WTC11 (cell line): ENCODE measurements around the gene LRMDA. TPM values are rescaled to one million over a fixed set of nuclear protein-coding genes. Genes with fewer than 3 reads are reported as not detected.

Experiments used
- ATAC-seq: fragments of 200-7000 bp; cut with Tn5 transposase; 2 replicates; pipeline ENCODE4 v1.10.0; 2021; ENCODE audit warnings: mild to moderate bottlenecking, moderate library complexity
- CTCF ChIA-PET: fragments of 300-600 bp; sonication (Branson Sonifier 250); formaldehyde crosslinking; loops from one replicate; lab custom pipeline; 2021; ENCODE audit warnings: antibody characterized with exemption; lab: Charles Lee
- POLR2A ChIA-PET: fragments of 350-600 bp; sonication (Branson Sonifier 250); formaldehyde crosslinking; loops from one replicate; lab custom pipeline; 2021; ENCODE audit warnings: antibody characterized with exemption; lab: Charles Lee
- DNase-seq: peaks from one replicate; pipeline ENCODE4 v3.0.0; 2021; ENCODE audit warnings: low spot score
- H3K27ac Mint-ChIP-seq: 2 replicates; pipeline ENCODE4 v1.8.0; 2021; ENCODE audit warnings: mixed read lengths
- H3K27me3 Mint-ChIP-seq: 2 replicates; pipeline ENCODE4 v1.8.0; 2021; ENCODE audit warnings: low read depth, mild to moderate bottlenecking, moderate library complexity, mixed read lengths
- H3K36me3 Mint-ChIP-seq: 2 replicates; pipeline ENCODE4 v1.8.0; 2021; ENCODE audit warnings: mixed read lengths
- H3K4me1 Mint-ChIP-seq: 2 replicates; pipeline ENCODE4 v1.8.0; 2022; ENCODE audit warnings: mixed read lengths
- H3K4me3 Mint-ChIP-seq: 2 replicates; pipeline ENCODE4 v1.8.0; 2021; ENCODE audit warnings: mild to moderate bottlenecking, moderate library complexity, mixed read lengths
- H3K9me3 Mint-ChIP-seq: 2 replicates; pipeline ENCODE4 v1.8.0; 2021; ENCODE audit warnings: mixed read lengths
- ETV6 ChIP-seq: sonication (generic); formaldehyde crosslinking; IDR thresholded peaks from 2 replicates; pipeline ENCODE4 v1.8.1; 2022; ENCODE audit warnings: mild to moderate bottlenecking, missing genetic modification reagents
- FOXK1 ChIP-seq: sonication (generic); formaldehyde crosslinking; IDR thresholded peaks from 2 replicates; pipeline ENCODE4 v1.8.0; 2022; ENCODE audit warnings: mild to moderate bottlenecking, moderate library complexity, missing genetic modification reagents
- GRHL2 ChIP-seq: fragments of 250-450 bp; sonication (Bioruptor Pico); IDR thresholded peaks from 2 replicates; pipeline ENCODE4 v1.8.0; 2022; ENCODE audit warnings: mild to moderate bottlenecking, moderate library complexity; ENCODE audit not compliant: insufficient replicate concordance, severe bottlenecking
- GTF2I ChIP-seq: fragments of 250-450 bp; sonication (Bioruptor Pico); conservative IDR thresholded peaks from 2 replicates; pipeline ENCODE4 v1.4.0; 2021; ENCODE audit warnings: mild to moderate bottlenecking
- NR2C2 ChIP-seq: sonication (generic); formaldehyde crosslinking; IDR thresholded peaks from 2 replicates; pipeline ENCODE4 v1.8.0; 2022; ENCODE audit warnings: mild to moderate bottlenecking, missing genetic modification reagents
- PRRX2 ChIP-seq: fragments of 250-450 bp; sonication (Bioruptor Pico); IDR thresholded peaks from 2 replicates; pipeline ENCODE4 v1.8.0; 2021; ENCODE audit warnings: mild to moderate bottlenecking
- SMAD4 ChIP-seq: sonication (generic); formaldehyde crosslinking; IDR thresholded peaks from 2 replicates; pipeline ENCODE4 v1.8.0; 2022; ENCODE audit warnings: mild to moderate bottlenecking, missing genetic modification reagents
- SP1 ChIP-seq: sonication (generic); formaldehyde crosslinking; conservative IDR thresholded peaks from 2 replicates; pipeline ENCODE4 v1.8.1; 2022; ENCODE audit warnings: missing genetic modification reagents
- TEAD1 ChIP-seq: sonication (generic); formaldehyde crosslinking; IDR thresholded peaks from 2 replicates; pipeline ENCODE4 v1.8.0; 2022; ENCODE audit warnings: mild to moderate bottlenecking, missing genetic modification reagents
- TP53 ChIP-seq: sonication (generic); formaldehyde crosslinking; IDR thresholded peaks from 2 replicates; pipeline ENCODE4 v1.8.1; 2023; ENCODE audit warnings: mild to moderate bottlenecking, missing genetic modification reagents
- ZNF219 ChIP-seq: sonication (generic); formaldehyde crosslinking; IDR thresholded peaks from 2 replicates; pipeline ENCODE4 v1.8.0; 2023; ENCODE audit warnings: missing genetic modification reagents, mild to moderate bottlenecking, borderline replicate concordance
- ZNF317 ChIP-seq: sonication (generic); formaldehyde crosslinking; IDR thresholded peaks from 2 replicates; pipeline ENCODE4 v1.8.1; 2023; ENCODE audit warnings: low read depth, mild to moderate bottlenecking, moderate library complexity, missing genetic modification reagents, borderline replicate concordance
- total RNA-seq: library from RNA; stranded (reverse); gene quantifications from 3 replicates; pipeline ENCODE4 v1.2.3, GENCODE V29; 2021
- TF ChIP-seq, protein P1 (sequence below): fragments of 250-450 bp; sonication (Bioruptor Pico); IDR thresholded peaks from 2 replicates; pipeline ENCODE4 v1.9.0; 2021; ENCODE audit warnings: mild to moderate bottlenecking
- TF ChIP-seq, protein P2 (sequence below): sonication (generic); formaldehyde crosslinking; IDR thresholded peaks from 2 replicates; pipeline ENCODE4 v1.8.0; 2022; ENCODE audit warnings: mild to moderate bottlenecking, missing genetic modification reagents
- TF ChIP-seq, protein P3 (sequence below): sonication (generic); formaldehyde crosslinking; IDR thresholded peaks from 2 replicates; pipeline ENCODE4 v1.8.0; 2023; ENCODE audit warnings: mild to moderate bottlenecking, missing genetic modification reagents
- TF ChIP-seq, protein P4 (sequence below): sonication (generic); formaldehyde crosslinking; IDR thresholded peaks from 2 replicates; pipeline ENCODE4 v1.8.1; 2023; ENCODE audit warnings: mild to moderate bottlenecking, missing genetic modification reagents, moderate library complexity
- TF ChIP-seq, protein P5 (sequence below): fragments of 250-450 bp; sonication (Bioruptor Pico); IDR thresholded peaks from 2 replicates; pipeline ENCODE4 v1.9.0; 2021; ENCODE audit warnings: mild to moderate bottlenecking
- TF ChIP-seq, protein P6 (sequence below): sonication (generic); formaldehyde crosslinking; IDR thresholded peaks from 2 replicates; pipeline ENCODE4 v1.8.0; 2022; ENCODE audit warnings: mild to moderate bottlenecking, missing genetic modification reagents

Gene LRMDA
- total RNA-seq, 1 experiment from 2014 or later = 0.92 TPM

DNA sequence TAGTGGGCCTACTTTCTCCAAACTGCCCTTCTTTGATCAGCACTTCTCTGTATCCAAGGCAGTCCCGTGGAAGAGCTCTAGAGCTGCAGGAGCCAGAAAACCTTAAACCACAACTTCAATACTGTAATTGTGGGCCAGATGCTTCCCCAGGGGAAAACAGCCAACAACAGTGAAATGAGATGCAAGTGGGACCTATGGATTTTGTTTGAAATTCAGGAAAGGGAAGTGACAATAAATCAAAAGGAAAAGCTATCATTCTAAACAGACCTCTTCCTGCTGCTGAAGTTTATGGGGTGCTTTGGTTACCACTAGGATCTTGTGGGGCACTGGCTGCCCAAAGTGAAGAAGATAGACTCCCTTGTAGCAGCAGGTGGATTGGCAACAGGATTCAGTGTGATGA lies 1031.7 kb downstream of the LRMDA start (continued):
- TF ChIP-seq ZNF317 (CRISPR knock-in tag) (no peak), NR2C2 (CRISPR knock-in tag) (no peak), TEAD1 (CRISPR knock-in tag) (no peak), PRRX2 (no peak), TP53 (CRISPR knock-in tag) (no peak), SMAD4 (no peak), FOXK1 (no peak)

DNA sequence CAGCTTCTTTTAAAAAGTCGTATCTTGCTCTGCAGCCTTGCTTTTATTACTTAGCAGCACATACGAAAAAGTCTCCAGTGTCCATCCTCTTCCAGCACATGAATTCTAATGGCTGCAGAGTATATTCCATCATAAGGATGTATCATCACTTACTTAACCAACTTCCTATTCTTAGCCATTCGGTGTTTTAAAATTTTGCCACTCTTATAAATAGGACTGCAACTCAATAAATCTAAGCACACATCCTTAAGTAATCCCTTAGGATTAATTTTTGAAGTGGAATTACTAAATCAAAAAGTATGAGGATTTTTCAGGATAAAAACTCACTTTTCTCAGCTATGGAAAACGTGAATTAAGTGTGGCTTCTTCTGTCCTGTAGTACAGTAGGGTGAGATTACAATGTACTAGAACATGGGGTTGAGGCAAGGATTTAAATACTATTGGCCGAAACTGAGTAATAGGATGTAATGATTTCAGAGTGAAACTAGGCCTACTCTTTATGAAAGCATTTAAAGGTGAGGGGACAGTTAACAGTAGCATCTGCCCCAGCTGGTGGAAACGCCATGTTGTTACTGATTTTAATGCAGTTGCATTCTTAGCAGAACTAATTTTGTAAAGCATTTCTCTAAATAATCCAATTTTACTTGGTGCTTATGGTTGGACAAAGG lies 1035.5 kb downstream of the LRMDA start:
- ChIA-PET CTCF (no interaction called here), POLR2A (no interaction called here)
- no peak overlapping the region for H3K4me3 Mint-ChIP-seq
- DNase-seq (no peak), ATAC-seq (no peak)
- TF ChIP-seq, protein P1, sequence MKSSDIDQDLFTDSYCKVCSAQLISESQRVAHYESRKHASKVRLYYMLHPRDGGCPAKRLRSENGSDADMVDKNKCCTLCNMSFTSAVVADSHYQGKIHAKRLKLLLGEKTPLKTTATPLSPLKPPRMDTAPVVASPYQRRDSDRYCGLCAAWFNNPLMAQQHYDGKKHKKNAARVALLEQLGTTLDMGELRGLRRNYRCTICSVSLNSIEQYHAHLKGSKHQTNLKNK (CRISPR knock-in tag) = no peak
- no peak for TF ChIP-seq ZNF219 (CRISPR knock-in tag)
- TF ChIP-seq SP1 (CRISPR knock-in tag) = no peak
- TF ChIP-seq, protein P2, sequence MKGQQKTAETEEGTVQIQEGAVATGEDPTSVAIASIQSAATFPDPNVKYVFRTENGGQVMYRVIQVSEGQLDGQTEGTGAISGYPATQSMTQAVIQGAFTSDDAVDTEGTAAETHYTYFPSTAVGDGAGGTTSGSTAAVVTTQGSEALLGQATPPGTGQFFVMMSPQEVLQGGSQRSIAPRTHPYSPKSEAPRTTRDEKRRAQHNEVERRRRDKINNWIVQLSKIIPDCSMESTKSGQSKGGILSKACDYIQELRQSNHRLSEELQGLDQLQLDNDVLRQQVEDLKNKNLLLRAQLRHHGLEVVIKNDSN (CRISPR knock-in tag) = no peak
- TF ChIP-seq, protein P3, sequence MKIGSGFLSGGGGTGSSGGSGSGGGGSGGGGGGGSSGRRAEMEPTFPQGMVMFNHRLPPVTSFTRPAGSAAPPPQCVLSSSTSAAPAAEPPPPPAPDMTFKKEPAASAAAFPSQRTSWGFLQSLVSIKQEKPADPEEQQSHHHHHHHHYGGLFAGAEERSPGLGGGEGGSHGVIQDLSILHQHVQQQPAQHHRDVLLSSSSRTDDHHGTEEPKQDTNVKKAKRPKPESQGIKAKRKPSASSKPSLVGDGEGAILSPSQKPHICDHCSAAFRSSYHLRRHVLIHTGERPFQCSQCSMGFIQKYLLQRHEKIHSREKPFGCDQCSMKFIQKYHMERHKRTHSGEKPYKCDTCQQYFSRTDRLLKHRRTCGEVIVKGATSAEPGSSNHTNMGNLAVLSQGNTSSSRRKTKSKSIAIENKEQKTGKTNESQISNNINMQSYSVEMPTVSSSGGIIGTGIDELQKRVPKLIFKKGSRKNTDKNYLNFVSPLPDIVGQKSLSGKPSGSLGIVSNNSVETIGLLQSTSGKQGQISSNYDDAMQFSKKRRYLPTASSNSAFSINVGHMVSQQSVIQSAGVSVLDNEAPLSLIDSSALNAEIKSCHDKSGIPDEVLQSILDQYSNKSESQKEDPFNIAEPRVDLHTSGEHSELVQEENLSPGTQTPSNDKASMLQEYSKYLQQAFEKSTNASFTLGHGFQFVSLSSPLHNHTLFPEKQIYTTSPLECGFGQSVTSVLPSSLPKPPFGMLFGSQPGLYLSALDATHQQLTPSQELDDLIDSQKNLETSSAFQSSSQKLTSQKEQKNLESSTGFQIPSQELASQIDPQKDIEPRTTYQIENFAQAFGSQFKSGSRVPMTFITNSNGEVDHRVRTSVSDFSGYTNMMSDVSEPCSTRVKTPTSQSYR (CRISPR knock-in tag) = no peak
- TF ChIP-seq, protein P4, sequence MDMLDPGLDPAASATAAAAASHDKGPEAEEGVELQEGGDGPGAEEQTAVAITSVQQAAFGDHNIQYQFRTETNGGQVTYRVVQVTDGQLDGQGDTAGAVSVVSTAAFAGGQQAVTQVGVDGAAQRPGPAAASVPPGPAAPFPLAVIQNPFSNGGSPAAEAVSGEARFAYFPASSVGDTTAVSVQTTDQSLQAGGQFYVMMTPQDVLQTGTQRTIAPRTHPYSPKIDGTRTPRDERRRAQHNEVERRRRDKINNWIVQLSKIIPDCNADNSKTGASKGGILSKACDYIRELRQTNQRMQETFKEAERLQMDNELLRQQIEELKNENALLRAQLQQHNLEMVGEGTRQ (CRISPR knock-in tag) = no peak
- no peak for TF ChIP-seq GTF2I
- TF ChIP-seq, protein P5, sequence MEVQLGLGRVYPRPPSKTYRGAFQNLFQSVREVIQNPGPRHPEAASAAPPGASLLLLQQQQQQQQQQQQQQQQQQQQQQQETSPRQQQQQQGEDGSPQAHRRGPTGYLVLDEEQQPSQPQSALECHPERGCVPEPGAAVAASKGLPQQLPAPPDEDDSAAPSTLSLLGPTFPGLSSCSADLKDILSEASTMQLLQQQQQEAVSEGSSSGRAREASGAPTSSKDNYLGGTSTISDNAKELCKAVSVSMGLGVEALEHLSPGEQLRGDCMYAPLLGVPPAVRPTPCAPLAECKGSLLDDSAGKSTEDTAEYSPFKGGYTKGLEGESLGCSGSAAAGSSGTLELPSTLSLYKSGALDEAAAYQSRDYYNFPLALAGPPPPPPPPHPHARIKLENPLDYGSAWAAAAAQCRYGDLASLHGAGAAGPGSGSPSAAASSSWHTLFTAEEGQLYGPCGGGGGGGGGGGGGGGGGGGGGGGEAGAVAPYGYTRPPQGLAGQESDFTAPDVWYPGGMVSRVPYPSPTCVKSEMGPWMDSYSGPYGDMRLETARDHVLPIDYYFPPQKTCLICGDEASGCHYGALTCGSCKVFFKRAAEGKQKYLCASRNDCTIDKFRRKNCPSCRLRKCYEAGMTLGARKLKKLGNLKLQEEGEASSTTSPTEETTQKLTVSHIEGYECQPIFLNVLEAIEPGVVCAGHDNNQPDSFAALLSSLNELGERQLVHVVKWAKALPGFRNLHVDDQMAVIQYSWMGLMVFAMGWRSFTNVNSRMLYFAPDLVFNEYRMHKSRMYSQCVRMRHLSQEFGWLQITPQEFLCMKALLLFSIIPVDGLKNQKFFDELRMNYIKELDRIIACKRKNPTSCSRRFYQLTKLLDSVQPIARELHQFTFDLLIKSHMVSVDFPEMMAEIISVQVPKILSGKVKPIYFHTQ (CRISPR knock-in tag) = no peak
- no peak for TF ChIP-seq ETV6 (CRISPR knock-in tag)
- TF ChIP-seq, protein P6, sequence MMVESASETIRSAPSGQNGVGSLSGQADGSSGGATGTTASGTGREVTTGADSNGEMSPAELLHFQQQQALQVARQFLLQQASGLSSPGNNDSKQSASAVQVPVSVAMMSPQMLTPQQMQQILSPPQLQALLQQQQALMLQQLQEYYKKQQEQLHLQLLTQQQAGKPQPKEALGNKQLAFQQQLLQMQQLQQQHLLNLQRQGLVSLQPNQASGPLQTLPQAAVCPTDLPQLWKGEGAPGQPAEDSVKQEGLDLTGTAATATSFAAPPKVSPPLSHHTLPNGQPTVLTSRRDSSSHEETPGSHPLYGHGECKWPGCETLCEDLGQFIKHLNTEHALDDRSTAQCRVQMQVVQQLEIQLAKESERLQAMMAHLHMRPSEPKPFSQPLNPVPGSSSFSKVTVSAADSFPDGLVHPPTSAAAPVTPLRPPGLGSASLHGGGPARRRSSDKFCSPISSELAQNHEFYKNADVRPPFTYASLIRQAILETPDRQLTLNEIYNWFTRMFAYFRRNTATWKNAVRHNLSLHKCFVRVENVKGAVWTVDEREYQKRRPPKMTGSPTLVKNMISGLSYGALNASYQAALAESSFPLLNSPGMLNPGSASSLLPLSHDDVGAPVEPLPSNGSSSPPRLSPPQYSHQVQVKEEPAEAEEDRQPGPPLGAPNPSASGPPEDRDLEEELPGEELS = no peak
- no peak for TF ChIP-seq GRHL2 (CRISPR knock-in tag)
- no peaks in the 10 kb centered on the region; the same call in 1 of the 2 replicates for H3K27me3 Mint-ChIP-seq
- 0 out of 2 replicates have a peak, but pooled peaks cover 4% of the 10 kb centered on the region for H3K4me1 Mint-ChIP-seq
- no peaks in the 10 kb centered on the region for H3K9me3 Mint-ChIP-seq
- H3K27ac Mint-ChIP-seq = no peak overlapping the region
- H3K36me3 Mint-ChIP-seq = no peaks in the 10 kb centered on the region
